SK-N-SH (cell line): ENCODE measurements around the gene BABAM2. TPM values are rescaled to one million over a fixed set of nuclear protein-coding genes. Genes with fewer than 3 reads are reported as not detected.

Experiments
- CTCF ChIA-PET: fragments of 300-600, 350-600 bp; formaldehyde crosslinking; extraction: SDS; loops from one replicate; lab custom pipeline; 2021; lab: Yijun Ruan, JAX
- POLR2A ChIA-PET: fragments of 350-600 bp; sonication (Branson Sonifier 250); formaldehyde crosslinking; extraction: SDS; loops from one replicate; lab custom pipeline; 2020; ENCODE audit warnings: antibody characterized with exemption, inconsistent platforms; lab: Yijun Ruan, JAX
- DNase-seq: peaks from one replicate; pipeline ENCODE4 v3.0.0; 2012
- H2AFZ ChIP-seq: fragments of 200-600 bp; sonication (generic); 2 replicates; pipeline ENCODE4 v1.8.1; 2016; ENCODE audit warnings: antibody characterized with exemption, mild to moderate bottlenecking, low read depth
- H3F3A ChIP-seq: fragments of 200-600 bp; sonication (generic); replicated peaks from 2 replicates; pipeline ENCODE3; 2016; ENCODE audit warnings: antibody characterized with exemption, mild to moderate bottlenecking; ENCODE audit not compliant: insufficient read depth
- H3K27ac ChIP-seq, 2 experiments: fragments of 200-500 bp in 1 of 2; fragments of 200-600 bp in 1 of 2; sonication (Bioruptor generic) in 1 of 2; sonication (generic), shearing (Covaris generic) in 1 of 2; 2 replicates each; pipeline versions ENCODE4 v1.5.1 to v1.6.1; 2014 to 2016; ENCODE audit warnings: low read depth in 2 of 2, inconsistent platforms in 1 of 2, low read length in 1 of 2, mild to moderate bottlenecking in 1 of 2, mixed read lengths in 1 of 2
- H3K27me3 ChIP-seq: fragments of 200-600 bp; sonication (generic), shearing (Covaris generic); 2 replicates; pipeline ENCODE4 v1.6.1; 2016; ENCODE audit warnings: mixed run types; ENCODE audit not compliant: insufficient read depth
- H3K36me3 ChIP-seq, 2 experiments: fragments of 200-500 bp in 1 of 2; fragments of 200-600 bp in 1 of 2; sonication (Bioruptor generic) in 1 of 2; sonication (generic) in 1 of 2; replicated peaks in 1 of 2; 2 replicates each; pipeline versions ENCODE3 to v1.5.1; 2014 to 2016; ENCODE audit warnings: low read length in 1 of 2, mild to moderate bottlenecking in 1 of 2; ENCODE audit not compliant: insufficient read depth in 2 of 2, control insufficient read depth in 1 of 2
- H3K4me1 ChIP-seq, 2 experiments: fragments of 200-500 bp in 1 of 2; fragments of 200-600 bp in 1 of 2; sonication (Bioruptor generic) in 1 of 2; sonication (generic), shearing (Covaris generic) in 1 of 2; 2 replicates each; pipeline versions ENCODE4 v1.5.1 to v1.6.1; 2014 to 2016; ENCODE audit warnings: low read depth in 1 of 2, low read length in 1 of 2, mixed run types in 1 of 2; ENCODE audit not compliant: insufficient read depth in 2 of 2, control insufficient read depth in 1 of 2
- H3K4me2 ChIP-seq: fragments of 200-600 bp; sonication (generic), shearing (Covaris generic); 2 replicates; pipeline ENCODE4 v1.6.1; 2017; ENCODE audit warnings: mixed run types
- H3K4me3 ChIP-seq, 2 experiments: fragments of 200-500 bp in 1 of 2; fragments of 200-600 bp in 1 of 2; sonication (Bioruptor generic) in 1 of 2; sonication (generic), shearing (Covaris generic) in 1 of 2; 2 replicates each; pipeline versions ENCODE4 v1.5.1 to v1.8.1; 2014 to 2016; ENCODE audit warnings: low read depth in 2 of 2, inconsistent platforms in 1 of 2, low read length in 1 of 2, mild to moderate bottlenecking in 1 of 2, mixed read lengths in 1 of 2, moderate library complexity in 1 of 2
- H3K79me2 ChIP-seq: fragments of 200-600 bp; sonication (generic); 2 replicates; pipeline ENCODE4 v1.8.1; 2017; ENCODE audit warnings: mild to moderate bottlenecking; ENCODE audit not compliant: insufficient read depth
- H3K9ac ChIP-seq: fragments of 200-600 bp; sonication (generic); 2 replicates; pipeline ENCODE4 v1.6.1; 2017; ENCODE audit warnings: mixed run types
- H3K9me2 ChIP-seq: fragments of 200-600 bp; sonication (generic); 2 replicates; pipeline ENCODE4 v1.6.1; 2017; ENCODE audit warnings: mixed run types
- H3K9me3 ChIP-seq: fragments of 200-600 bp; sonication (generic); 2 replicates; pipeline ENCODE4 v1.6.1; 2017; ENCODE audit warnings: mixed run types, mild to moderate bottlenecking, moderate library complexity
- H4K20me1 ChIP-seq: fragments of 200-600 bp; sonication (generic); 2 replicates; pipeline ENCODE4 v1.6.1; 2017; ENCODE audit warnings: mild to moderate bottlenecking, mixed run types; ENCODE audit not compliant: insufficient read depth
- CHD2 ChIP-seq: fragments of 150-350 bp; IDR thresholded peaks from 2 replicates; pipeline ENCODE4 v1.6.1; 2018; ENCODE audit warnings: low read length; ENCODE audit not compliant: partially characterized antibody
- ELF1 ChIP-seq: IDR thresholded peaks from 2 replicates; pipeline ENCODE4 v1.4.0; 2012
- EZH2phosphoT487 ChIP-seq: fragments of 200-600 bp; sonication (generic); IDR thresholded peaks from 2 replicates; pipeline ENCODE4 v1.6.1; 2017; ENCODE audit warnings: low read depth, mixed run types, mild to moderate bottlenecking, antibody characterized with exemption, moderate library complexity, borderline replicate concordance
- FOSL2 ChIP-seq: IDR thresholded peaks from 2 replicates; pipeline ENCODE4 v1.4.0; 2012; ENCODE audit warnings: low read depth, mild to moderate bottlenecking, moderate library complexity, borderline replicate concordance
- FOXJ3 ChIP-seq: sonication (generic); formaldehyde crosslinking; IDR thresholded peaks from 2 replicates; pipeline ENCODE4 v1.5.1; 2020; ENCODE audit warnings: mild to moderate bottlenecking, missing genetic modification reagents
- FOXM1 ChIP-seq: IDR thresholded peaks from 2 replicates; pipeline ENCODE4 v1.4.0; 2012; ENCODE audit warnings: low read depth, mild to moderate bottlenecking
- GABPA ChIP-seq: IDR thresholded peaks from 2 replicates; pipeline ENCODE4 v1.4.0; 2012; ENCODE audit warnings: low read depth, mild to moderate bottlenecking
- GATA2 ChIP-seq: sonication (generic); formaldehyde crosslinking; IDR thresholded peaks from 2 replicates; pipeline ENCODE4 v1.5.0; 2020; ENCODE audit warnings: mild to moderate bottlenecking, missing genetic modification reagents
- MEF2A ChIP-seq: IDR thresholded peaks from 2 replicates; pipeline ENCODE4 v1.4.0; 2012; ENCODE audit warnings: low read depth, borderline replicate concordance
- MXI1 ChIP-seq: IDR thresholded peaks from 2 replicates; pipeline ENCODE4 v1.6.1; 2012; ENCODE audit warnings: mild to moderate bottlenecking, low read depth, low read length, improper control_type of control experiment
- RAD21 ChIP-seq: IDR thresholded peaks from 2 replicates; pipeline ENCODE4 v1.6.1; 2012; ENCODE audit warnings: mild to moderate bottlenecking, low read length
- RCOR1 ChIP-seq: fragments of 150-350 bp; IDR thresholded peaks from 2 replicates; pipeline ENCODE4 v1.6.1; 2017; ENCODE audit warnings: antibody characterized with exemption, low read length
- RFX5 ChIP-seq: IDR thresholded peaks from 2 replicates; pipeline ENCODE4 v1.6.1; 2012; ENCODE audit warnings: mild to moderate bottlenecking, improper control_type of control experiment, low read length
- RXRA ChIP-seq: IDR thresholded peaks from 2 replicates; pipeline ENCODE4 v1.4.0; 2012; ENCODE audit warnings: low read depth, mild to moderate bottlenecking, borderline replicate concordance
- SMC3 ChIP-seq: IDR thresholded peaks from 2 replicates; pipeline ENCODE4 v1.6.1; 2012; ENCODE audit warnings: low read depth, low read length, improper control_type of control experiment
- TAF1 ChIP-seq: IDR thresholded peaks from 2 replicates; pipeline ENCODE4 v1.6.1; 2012; ENCODE audit warnings: low read depth, mild to moderate bottlenecking, low read length, moderate library complexity, borderline replicate concordance
- TCF12 ChIP-seq: IDR thresholded peaks from 2 replicates; pipeline ENCODE4 v1.4.0; 2012
- TEAD4 ChIP-seq: IDR thresholded peaks from 2 replicates; pipeline ENCODE4 v1.4.0; 2012; ENCODE audit warnings: mild to moderate bottlenecking, borderline replicate concordance; ENCODE audit not compliant: insufficient read depth
- WGBS: methylation state at CpG from one replicate; pipeline ENCODE4 v1.1.6; 2017; ENCODE audit warnings: low lambda C conversion rate; 5-methylcytosine and 5-hydroxymethylcytosine counted together
- polyA plus RNA-seq, 3 experiments: library from polyadenylated mRNA; depleted of rRNA; stranded (reverse); fragments of >200 nt; gene quantifications; 2 replicates each; pipeline ENCODE4 v1.2.3, GENCODE V29; 2012
- TF ChIP-seq, protein P1 (sequence below): fragments of 150-350 bp; IDR thresholded peaks from 2 replicates; pipeline ENCODE4 v1.6.1; 2016; ENCODE audit warnings: mild to moderate bottlenecking, low read depth, low read length
- TF ChIP-seq, protein P2 (sequence below): IDR thresholded peaks from 2 replicates; pipeline ENCODE4 v1.4.0; 2012; ENCODE audit warnings: low read depth
- TF ChIP-seq, protein P3 (sequence below): fragments of 150-350 bp; IDR thresholded peaks from 2 replicates; pipeline ENCODE4 v1.6.1; 2017; ENCODE audit warnings: antibody characterized with exemption, low read length, low read depth, borderline replicate concordance
- TF ChIP-seq, protein P4 (sequence below): IDR thresholded peaks from 2 replicates; pipeline ENCODE4 v1.6.1; 2012; ENCODE audit warnings: mild to moderate bottlenecking, low read depth, low read length, moderate library complexity
- TF ChIP-seq, protein P5 (sequence below): IDR thresholded peaks from 2 replicates; pipeline ENCODE4 v1.4.0; 2012; ENCODE audit warnings: low read depth, borderline replicate concordance
- TF ChIP-seq, protein P6 (sequence below): fragments of 200-600 bp; sonication (generic); IDR thresholded peaks from 2 replicates; pipeline ENCODE4 v1.6.1; 2017; ENCODE audit warnings: antibody characterized with exemption, mild to moderate bottlenecking, moderate library complexity

Gene BABAM2
- polyA plus RNA-seq, 1 of the 3 experiments (the other 2 are of a cell fraction) = 34.0 TPM

DNA sequence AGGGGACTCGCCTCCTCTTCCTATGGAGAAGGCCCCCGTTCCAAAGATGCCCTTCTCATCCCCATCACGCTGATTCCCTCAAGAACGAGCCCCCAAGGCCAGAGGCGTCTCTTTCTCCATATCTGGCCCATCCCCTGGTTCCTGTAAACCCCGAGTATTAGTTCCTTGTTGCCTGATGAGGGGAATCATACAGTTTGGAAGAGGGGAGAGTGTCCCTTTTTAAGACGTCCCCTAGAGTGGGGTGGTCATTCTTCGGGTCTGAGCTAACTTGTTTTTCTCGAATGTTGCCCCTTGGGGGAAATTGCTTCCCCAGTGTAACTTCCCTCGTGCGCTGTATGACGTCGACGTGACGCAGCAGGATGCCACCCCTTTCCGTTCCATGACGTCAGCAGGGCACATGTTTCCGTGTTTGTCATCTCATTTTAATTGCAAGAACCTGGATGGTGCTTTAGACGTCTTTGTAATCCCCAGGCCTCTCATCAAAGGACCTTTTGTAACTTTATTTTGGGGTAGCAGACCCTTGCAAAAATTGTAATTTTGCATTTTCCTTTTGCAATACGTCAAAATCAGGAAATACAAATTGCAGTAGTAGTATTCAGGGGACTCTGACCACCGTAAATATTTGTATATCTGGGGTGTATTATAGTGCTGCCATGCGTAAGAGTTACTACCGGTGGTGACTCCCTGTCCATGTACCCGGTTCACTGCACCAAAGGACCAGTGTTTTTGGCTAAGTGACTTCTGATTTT lies 569 bp downstream of the BABAM2 start:
- Histone ChIP-seq H3K9me3 (no peaks in the 10 kb centered on the region), H2AFZ (peak overlapping the region; percentile 88), H3F3A (peaks cover 28% of the 10 kb centered on the region), H3K27me3 (no peaks in the 10 kb centered on the region), H3K9me2 (no peaks in the 10 kb centered on the region), H3K79me2 (peaks cover 22% of the 10 kb centered on the region), H3K4me1 (peaks cover 4 to 19% of the 10 kb centered on the region in 2 experiments; a peak in 3 of 4 replicates), H3K4me2 (peak overlapping the region; percentile 93), H3K4me3 (peak overlapping the region; percentile 78 to 100), H3K27ac (peak overlapping the region; percentile 93 to 97), H4K20me1 (no peaks in the 10 kb centered on the region), H3K9ac (peak overlapping the region; percentile 82), H3K36me3 (peaks cover 0 to 15% of the 10 kb centered on the region in 2 experiments)
- 16% methylated on average over 24 of the region's 24 CpGs for WGBS
- ChIA-PET POLR2A (interaction anchor here (0.8 to 2.0 kb wide), 4 partner anchors 46 to 502 kb away, joined by 3 to 13 read pairs (median 4); partner anchors contain the start of gene FOSL2), CTCF (interaction anchor here (1.4 to 2.1 kb wide), 6 partner anchors 35 to 505 kb away, joined by 3 to 6 read pairs (median 4); no protein-coding TSS in a partner anchor)
- DNase-seq = peak; percentile 88
- no peak for TF ChIP-seq EZH2phosphoT487
- 0 out of 2 replicates have a peak, but pooled peaks have one; percentile 29 for TF ChIP-seq TAF1
- peak; percentile 70 for TF ChIP-seq GABPA
- no peak for TF ChIP-seq MEF2A
- TF ChIP-seq RFX5 = no peak
- peak; percentile 81; the same call in 1 of the 2 replicates for TF ChIP-seq MXI1
- no peak for TF ChIP-seq RXRA
- TF ChIP-seq, protein P1, sequence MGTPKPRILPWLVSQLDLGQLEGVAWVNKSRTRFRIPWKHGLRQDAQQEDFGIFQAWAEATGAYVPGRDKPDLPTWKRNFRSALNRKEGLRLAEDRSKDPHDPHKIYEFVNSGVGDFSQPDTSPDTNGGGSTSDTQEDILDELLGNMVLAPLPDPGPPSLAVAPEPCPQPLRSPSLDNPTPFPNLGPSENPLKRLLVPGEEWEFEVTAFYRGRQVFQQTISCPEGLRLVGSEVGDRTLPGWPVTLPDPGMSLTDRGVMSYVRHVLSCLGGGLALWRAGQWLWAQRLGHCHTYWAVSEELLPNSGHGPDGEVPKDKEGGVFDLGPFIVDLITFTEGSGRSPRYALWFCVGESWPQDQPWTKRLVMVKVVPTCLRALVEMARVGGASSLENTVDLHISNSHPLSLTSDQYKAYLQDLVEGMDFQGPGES = no peak
- TF ChIP-seq ELF1 = no peak
- no peak for TF ChIP-seq FOXM1
- TF ChIP-seq, protein P2, sequence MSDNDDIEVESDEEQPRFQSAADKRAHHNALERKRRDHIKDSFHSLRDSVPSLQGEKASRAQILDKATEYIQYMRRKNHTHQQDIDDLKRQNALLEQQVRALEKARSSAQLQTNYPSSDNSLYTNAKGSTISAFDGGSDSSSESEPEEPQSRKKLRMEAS = peak; percentile 86
- TF ChIP-seq FOSL2 = no peak
- TF ChIP-seq RAD21 = no peak
- TF ChIP-seq SMC3 = no peak
- TF ChIP-seq, protein P3, sequence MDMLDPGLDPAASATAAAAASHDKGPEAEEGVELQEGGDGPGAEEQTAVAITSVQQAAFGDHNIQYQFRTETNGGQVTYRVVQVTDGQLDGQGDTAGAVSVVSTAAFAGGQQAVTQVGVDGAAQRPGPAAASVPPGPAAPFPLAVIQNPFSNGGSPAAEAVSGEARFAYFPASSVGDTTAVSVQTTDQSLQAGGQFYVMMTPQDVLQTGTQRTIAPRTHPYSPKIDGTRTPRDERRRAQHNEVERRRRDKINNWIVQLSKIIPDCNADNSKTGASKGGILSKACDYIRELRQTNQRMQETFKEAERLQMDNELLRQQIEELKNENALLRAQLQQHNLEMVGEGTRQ = no peak
- TF ChIP-seq CHD2 = peak; percentile 9
- TF ChIP-seq TEAD4 = no peak
- TF ChIP-seq FOXJ3 (CRISPR knock-in tag) = no peak
- TF ChIP-seq, protein P4, sequence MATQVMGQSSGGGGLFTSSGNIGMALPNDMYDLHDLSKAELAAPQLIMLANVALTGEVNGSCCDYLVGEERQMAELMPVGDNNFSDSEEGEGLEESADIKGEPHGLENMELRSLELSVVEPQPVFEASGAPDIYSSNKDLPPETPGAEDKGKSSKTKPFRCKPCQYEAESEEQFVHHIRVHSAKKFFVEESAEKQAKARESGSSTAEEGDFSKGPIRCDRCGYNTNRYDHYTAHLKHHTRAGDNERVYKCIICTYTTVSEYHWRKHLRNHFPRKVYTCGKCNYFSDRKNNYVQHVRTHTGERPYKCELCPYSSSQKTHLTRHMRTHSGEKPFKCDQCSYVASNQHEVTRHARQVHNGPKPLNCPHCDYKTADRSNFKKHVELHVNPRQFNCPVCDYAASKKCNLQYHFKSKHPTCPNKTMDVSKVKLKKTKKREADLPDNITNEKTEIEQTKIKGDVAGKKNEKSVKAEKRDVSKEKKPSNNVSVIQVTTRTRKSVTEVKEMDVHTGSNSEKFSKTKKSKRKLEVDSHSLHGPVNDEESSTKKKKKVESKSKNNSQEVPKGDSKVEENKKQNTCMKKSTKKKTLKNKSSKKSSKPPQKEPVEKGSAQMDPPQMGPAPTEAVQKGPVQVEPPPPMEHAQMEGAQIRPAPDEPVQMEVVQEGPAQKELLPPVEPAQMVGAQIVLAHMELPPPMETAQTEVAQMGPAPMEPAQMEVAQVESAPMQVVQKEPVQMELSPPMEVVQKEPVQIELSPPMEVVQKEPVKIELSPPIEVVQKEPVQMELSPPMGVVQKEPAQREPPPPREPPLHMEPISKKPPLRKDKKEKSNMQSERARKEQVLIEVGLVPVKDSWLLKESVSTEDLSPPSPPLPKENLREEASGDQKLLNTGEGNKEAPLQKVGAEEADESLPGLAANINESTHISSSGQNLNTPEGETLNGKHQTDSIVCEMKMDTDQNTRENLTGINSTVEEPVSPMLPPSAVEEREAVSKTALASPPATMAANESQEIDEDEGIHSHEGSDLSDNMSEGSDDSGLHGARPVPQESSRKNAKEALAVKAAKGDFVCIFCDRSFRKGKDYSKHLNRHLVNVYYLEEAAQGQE = no peak
- TF ChIP-seq TCF12 = no peak
- TF ChIP-seq GATA2 = no peak
- TF ChIP-seq, protein P5, sequence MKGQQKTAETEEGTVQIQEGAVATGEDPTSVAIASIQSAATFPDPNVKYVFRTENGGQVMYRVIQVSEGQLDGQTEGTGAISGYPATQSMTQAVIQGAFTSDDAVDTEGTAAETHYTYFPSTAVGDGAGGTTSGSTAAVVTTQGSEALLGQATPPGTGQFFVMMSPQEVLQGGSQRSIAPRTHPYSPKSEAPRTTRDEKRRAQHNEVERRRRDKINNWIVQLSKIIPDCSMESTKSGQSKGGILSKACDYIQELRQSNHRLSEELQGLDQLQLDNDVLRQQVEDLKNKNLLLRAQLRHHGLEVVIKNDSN = peak; percentile 56; the same call in 1 of the 2 replicates
- TF ChIP-seq, protein P6, sequence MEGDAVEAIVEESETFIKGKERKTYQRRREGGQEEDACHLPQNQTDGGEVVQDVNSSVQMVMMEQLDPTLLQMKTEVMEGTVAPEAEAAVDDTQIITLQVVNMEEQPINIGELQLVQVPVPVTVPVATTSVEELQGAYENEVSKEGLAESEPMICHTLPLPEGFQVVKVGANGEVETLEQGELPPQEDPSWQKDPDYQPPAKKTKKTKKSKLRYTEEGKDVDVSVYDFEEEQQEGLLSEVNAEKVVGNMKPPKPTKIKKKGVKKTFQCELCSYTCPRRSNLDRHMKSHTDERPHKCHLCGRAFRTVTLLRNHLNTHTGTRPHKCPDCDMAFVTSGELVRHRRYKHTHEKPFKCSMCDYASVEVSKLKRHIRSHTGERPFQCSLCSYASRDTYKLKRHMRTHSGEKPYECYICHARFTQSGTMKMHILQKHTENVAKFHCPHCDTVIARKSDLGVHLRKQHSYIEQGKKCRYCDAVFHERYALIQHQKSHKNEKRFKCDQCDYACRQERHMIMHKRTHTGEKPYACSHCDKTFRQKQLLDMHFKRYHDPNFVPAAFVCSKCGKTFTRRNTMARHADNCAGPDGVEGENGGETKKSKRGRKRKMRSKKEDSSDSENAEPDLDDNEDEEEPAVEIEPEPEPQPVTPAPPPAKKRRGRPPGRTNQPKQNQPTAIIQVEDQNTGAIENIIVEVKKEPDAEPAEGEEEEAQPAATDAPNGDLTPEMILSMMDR = no peak
- TF ChIP-seq RCOR1 = peak; percentile 66; the same call in 1 of the 2 replicates
